HepG2 (cell line): ENCODE results near the gene PSMD3. TPM values are rescaled to one million over a fixed set of nuclear protein-coding genes. Genes with fewer than 3 reads are reported as not detected.
A peak's percentile ranks its signal among the peaks of the same experiment; 100 is the strongest.

ENCODE experiments used
- HNRNPUL1 ChIP-seq: fragments of 200-400 bp; formaldehyde crosslinking; IDR thresholded peaks from 2 replicates; pipeline ENCODE4 v1.6.1; 2017; ENCODE audit warnings: low read depth, mild to moderate bottlenecking, low read length, moderate library complexity
- ZNF121 ChIP-seq: sonication (generic); formaldehyde crosslinking; IDR thresholded peaks from 2 replicates; pipeline ENCODE4 v1.5.0; 2020; ENCODE audit warnings: mild to moderate bottlenecking, missing genetic modification reagents
- ZNF143 ChIP-seq: sonication (generic); formaldehyde crosslinking; IDR thresholded peaks from 2 replicates; pipeline ENCODE4 v1.4.0; 2020; ENCODE audit warnings: missing genetic modification reagents
- ZNF512B ChIP-seq: sonication (generic); formaldehyde crosslinking; IDR thresholded peaks from 2 replicates; pipeline ENCODE4 v1.5.1; 2020; ENCODE audit warnings: missing genetic modification reagents, mild to moderate bottlenecking, borderline replicate concordance
- ZXDC ChIP-seq: sonication (generic); formaldehyde crosslinking; IDR thresholded peaks from 2 replicates; pipeline ENCODE4 v1.5.0; 2020; ENCODE audit warnings: mild to moderate bottlenecking, missing genetic modification reagents
- polyA plus RNA-seq, 8 experiments: library from polyadenylated mRNA; depleted of rRNA in 3 of 8; stranded (reverse) in 7 of 8; unstranded in 1 of 8; fragments of >200 nt; fragmentation: Illumina TruSeq in 4 of 8; extraction: Trizol in 4 of 8; gene quantifications; 2 replicates each; pipeline versions ENCODE4 v1.2.1 to v1.2.3, GENCODE V29; 2011 to 2016; ENCODE audit warnings: low read depth in 4 of 8, missing spikeins in 1 of 8, mixed read lengths in 1 of 8; ENCODE audit not compliant: insufficient read depth in 1 of 8
- total RNA-seq, 5 experiments: library from RNA; depleted of rRNA; stranded (reverse); fragments of >200 nt; fragmentation: Illumina TruSeq; extraction: Trizol; gene quantifications; 2 replicates each; pipeline ENCODE4 v1.2.3, GENCODE V29; 2016; ENCODE audit warnings: low read depth in 1 of 5

The PSMD3 gene
- total and polyA plus RNA-seq, 2 of the 13 experiments (the other 11 are each of a cell fraction or from before 2014, with no cell fraction given): 97.4 to 146 TPM

- TF ChIP-seq HNRNPUL1 (no peak), ZNF121 (CRISPR knock-in tag) (0 out of 2 replicates have a peak, but pooled peaks have one; percentile 24), ZXDC (CRISPR knock-in tag) (no peak), ZNF512B (CRISPR knock-in tag) (0 out of 2 replicates have a peak, but pooled peaks have one; percentile 61), ZNF143 (CRISPR knock-in tag) (no peak)
These were observed 33.9 kb downstream of the PSMD3 start (continued) for GRCh38 chr17:40014375-40014980.
